Right ventricle myocardium superior (tissue), 1 donor: ENCODE results near the gene AP1G2. TPM values are rescaled to one million over a fixed set of nuclear protein-coding genes. Genes with fewer than 3 reads are reported as not detected.
"Not testable (repeated sequence)": the region's sequence is repeated elsewhere in the genome, so short reads cannot be mapped to it uniquely, and the experiment has no call there.

Experiments used
- ATAC-seq: fragments of 200-7000 bp; cut with Tn5 transposase; one replicate; pipeline ENCODE4 v1.9.1; 2020; ENCODE audit warnings: mild to moderate bottlenecking; ENCODE audit not compliant: poor library complexity
- DNase-seq: peaks from one replicate; pipeline ENCODE4 v3.0.0-alpha.2; 2020
- intact Hi-C: fragments of 100-400 bp; cut with DNase I; formaldehyde crosslinking; loops from one replicate; pipeline ENCODE4 v1.11.2; 2022
- total RNA-seq: library from RNA; stranded (reverse); fragmentation: NEBNext Ultra II Directional; extraction: Animal tissue kit (Norgen Biotek cat#: 25700); gene quantifications from one replicate; pipeline ENCODE4 v1.2.1, GENCODE V29; 2021
- donor health status: DM: no; HTN: yes; CAD: no; lungs with severe emphysema.

Gene AP1G2
- total RNA-seq, 1 donor from 2014 or later: 10.7 TPM

DNA sequence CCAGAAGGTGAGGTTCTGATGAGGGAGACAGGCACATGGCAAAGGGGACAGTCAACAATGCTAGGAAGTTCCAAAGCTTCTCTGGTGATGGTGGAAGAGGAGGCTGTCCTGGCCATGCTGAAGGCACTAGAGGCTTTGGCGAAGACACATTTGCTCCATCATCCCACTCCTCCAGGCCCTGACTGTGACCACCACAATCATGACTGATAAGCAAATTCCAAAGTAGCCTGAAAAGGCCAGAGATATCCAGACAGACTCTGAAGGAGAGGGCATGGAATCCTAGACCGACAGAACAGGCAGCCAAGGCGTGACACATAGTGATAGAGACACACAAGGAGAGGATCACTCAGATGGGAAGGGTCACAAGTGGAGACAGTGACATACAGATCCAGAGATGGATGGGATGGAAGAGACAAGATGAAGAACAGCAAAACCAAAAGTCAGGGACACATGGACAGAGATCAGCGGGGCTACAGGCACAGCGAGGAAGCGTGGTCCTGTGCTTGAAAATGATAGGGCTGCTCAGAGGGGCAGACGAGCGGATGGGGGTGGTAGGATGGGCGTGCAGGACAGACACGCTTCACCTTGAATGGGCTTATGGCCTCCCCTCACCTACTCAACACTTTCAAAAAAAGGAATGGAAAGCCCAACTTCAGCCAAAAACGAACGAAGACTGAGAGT is 17.3 kb downstream of the AP1G2 start:
- intact Hi-C loops: no loop called here
- ATAC-seq (no peak), DNase-seq (no peak)

DNA sequence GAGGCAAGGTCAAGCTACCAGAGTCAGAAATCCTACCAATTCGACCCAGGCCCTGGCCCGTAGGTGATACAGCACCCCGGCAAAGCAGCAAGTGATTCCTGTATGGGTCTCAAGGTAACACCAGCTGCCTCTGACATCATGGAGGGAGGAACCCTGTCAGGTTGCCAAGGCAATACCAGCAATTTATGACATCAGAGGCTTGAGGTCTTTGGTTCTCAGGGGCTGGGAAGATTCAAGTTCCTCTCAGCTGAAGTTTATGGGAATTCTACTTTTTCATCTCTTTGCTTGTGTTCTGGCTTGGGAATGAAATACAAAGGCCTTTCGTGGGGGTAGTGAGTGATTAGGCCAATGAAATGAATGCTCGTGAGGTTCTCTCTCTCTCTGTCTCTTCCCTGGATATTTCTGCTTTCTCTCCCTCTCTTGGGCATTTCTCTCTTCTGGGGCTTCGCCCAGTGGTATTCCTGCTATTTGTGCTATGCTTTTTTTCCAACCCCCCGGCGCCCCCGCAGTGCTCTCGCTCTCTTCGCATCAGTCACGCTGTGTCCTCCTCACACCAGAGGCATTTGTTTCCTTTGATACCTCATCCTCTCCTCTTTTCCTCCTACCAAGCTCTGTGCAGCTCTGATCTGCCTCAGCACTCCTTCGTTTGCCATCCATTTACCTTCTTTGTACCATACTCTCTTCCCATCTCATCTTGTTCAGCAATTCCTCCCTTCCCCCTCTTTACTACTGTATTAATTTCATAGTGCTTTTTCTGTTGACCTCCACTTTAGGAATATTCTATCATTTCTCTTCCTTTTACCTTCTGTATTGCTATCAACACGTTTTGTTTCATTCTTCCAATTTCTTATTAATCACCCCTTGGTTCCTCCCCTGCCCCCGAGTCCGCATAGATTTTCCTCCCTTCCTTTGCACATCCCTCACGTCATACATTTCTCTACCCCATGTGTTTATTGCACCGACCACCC is 19.0 kb downstream of the AP1G2 start:
- DNase-seq (peak; percentile 3), ATAC-seq (no peak)
- intact Hi-C loops: no loop called here

DNA sequence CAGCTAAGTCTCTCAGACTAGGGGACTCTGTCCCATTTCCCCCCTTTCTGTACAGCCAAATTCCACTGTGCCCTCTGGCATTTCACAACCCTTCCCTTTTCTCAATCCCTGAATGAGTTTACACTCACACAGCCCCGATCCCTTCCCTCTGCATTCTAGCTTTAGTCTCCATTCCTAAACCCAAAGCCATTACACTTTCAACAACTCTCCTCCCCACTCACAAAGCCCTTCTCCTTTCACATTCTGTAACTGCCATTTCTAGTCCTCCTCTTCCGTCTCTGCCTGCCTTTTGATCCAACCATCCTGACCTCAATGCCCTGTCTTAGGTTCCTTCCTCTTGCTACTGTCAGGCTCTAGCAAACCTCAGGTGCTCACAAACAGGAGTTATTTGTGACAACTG is 19.7 kb downstream of the AP1G2 start:
- DNase-seq (no peak), ATAC-seq (no peak)
- intact Hi-C loops: no loop called here

DNA sequence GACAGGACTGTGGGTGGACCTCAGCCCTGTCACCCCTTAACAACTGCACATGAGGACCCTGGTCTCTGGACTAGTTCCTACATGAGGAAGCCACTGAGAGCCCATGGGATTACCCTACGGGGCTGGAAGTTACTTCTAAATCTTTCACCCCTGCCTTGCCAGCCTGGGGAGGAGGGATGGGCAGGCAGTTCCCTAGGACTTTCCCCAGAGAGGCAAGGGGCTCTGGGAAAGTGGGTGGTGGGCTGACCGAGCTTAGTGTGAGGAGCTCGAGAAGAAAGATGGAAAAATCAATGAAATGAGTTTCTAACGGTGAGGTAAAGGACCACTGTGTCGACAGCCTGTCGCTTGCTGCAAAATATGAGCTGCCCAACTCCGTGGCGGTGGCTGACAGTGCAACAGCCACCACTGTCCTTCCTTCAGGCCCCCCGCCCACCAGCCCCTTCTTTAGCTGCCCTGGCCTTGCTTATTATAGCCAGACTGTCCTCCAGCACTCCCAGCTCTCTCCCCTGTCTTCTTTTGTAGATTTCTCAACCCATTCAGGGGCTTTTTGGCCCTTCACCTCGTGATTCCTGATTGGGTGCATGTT is 21.0 kb downstream of the AP1G2 start:
- intact Hi-C loops: no loop called here
- DNase-seq: no peak
- ATAC-seq: no peak

DNA sequence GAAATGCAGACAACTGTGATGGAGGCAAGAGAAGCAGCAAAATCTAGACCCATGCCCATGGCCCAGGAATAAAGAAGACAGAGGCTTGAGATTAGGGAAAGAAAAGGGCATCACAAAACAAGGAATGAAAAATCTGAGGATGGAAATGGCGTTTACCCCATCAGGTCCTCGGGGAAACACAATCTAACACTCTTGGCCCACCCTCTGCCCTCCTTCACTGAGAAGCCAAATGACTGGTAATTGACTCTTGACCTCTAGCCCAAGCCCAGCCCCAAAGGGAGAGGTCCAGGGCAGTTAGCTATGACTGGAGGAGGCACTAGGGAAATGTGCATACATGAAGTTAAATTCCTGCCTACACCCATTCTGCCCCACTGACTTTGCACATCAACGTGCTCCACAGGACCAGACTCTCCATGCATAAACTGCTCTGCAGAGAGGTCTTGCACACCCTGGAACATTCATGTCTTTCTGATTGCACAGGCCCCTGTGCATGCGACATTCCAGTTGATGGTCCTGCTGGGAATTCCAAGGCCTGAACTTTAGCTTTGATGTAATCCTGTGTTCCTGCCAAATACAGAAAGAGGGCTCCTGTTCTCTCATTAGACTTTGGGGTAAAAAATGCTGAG is 21.7 kb downstream of the AP1G2 start:
- no peak for DNase-seq
- intact Hi-C loops: no loop called here
- no peak for ATAC-seq

DNA sequence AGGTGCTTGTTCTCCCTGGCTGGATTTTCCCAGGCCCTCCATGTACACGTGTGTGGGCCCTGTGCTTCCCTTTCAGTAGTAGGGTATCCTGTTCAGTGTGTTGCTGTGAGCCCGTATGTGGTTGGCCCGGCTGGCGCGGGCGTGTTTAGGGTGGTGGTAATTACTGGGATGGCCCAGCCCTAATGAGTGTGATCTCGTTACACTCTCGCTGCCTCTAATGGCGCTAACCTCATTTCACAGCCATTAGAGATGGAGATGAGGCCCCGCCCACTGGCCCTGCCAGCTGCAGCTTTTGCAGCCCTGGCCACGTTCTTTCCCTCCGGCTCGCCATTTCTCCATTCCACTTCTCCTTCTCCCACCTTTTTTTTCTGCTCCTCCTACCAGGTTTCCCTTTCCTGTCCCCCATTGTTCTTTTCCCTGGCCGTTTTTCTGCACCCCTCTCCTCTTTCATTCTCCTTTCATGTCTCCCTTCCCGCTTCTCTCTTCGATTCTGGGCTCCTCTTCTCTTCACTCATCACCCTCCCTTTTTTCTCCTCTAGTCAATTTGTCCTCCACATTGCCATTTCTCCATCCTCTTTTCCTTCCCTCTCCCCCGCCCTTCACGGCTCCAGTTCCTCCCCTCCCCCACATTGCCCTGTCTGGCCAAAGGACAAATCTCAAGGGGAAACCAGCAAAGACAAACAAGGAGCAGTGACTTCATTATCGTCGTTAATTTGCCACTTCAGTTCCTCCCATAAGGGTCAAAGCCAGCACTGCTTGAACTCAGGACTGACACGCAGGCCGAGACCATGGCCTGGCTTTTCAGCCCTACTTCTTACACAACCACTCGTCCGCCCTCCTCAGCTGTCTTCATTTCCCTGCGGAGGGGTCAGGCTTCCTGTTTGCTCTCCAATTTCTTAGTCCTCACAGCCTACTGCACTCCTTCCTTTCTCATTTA is 22.8 kb downstream of the AP1G2 start:
- peak; percentile 90 for ATAC-seq
- intact Hi-C loops: no loop called here

DNA sequence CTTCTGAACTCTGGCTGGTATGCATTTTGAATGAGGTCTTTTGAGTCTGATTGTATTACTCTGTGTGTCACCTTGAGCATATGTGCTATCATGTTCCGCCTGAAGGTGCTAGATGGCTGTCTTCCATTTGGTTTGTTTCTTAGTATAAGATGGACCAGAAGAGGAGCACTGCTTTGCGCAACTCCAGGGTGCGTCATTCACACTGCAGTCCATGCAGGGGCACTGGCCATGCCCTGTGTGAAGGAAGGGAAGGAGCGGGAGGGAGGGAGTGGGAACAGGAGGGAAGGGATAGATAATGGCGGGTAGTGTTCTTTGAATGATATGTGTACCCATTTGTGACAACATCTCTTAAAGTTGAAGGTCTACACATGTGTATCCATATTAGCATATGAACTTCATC is 24.2 kb downstream of the AP1G2 start:
- intact Hi-C loops: no loop called here
- ATAC-seq: no peak

More for the DNA sequence above, 22.8 kb downstream of the AP1G2 start:
- DNase-seq: peak; percentile 73

DNA sequence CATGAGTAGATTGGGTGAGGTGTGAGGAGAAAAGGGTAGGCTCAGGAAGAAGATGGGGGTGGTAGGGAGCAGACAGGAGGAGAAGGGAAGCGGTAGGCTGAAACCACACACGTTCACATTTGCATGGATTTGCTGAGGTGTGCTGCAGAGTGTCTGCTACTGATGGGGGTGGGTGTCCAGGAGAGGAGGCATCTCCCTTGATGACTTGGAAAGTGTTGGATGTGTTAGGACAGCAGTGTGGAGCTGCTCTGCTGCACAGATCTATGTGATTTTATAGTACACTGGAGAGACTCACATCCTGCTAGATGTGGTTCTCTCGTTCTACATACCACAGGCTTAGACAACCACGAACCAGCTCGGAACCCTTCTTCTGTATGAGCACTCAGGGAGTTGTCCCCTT is 25.3 kb downstream of the AP1G2 start:
- intact Hi-C loops: no loop called here
- DNase-seq (no peak), ATAC-seq (no peak)

More for the DNA sequence above, 24.2 kb downstream of the AP1G2 start:
- DNase-seq: no peak

DNA sequence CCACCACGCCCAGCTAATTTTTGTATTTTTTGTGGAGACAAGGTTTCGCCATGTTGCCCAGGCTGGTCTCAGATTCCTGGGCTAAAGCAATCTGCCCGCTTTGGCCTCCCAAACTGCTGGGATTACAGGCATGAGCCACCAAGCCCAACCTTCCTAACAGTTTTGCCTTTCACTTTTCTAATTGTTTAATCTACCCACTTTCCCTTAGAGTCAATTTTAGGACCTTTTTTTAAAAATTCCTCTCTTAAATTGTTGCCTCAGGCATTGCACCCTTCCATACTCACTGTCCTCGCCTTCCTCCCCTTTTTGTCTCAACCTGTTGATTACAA is 27.5 kb downstream of the AP1G2 start:
- ATAC-seq: no peak
- no peak for DNase-seq
- intact Hi-C loops: no loop called here

DNA sequence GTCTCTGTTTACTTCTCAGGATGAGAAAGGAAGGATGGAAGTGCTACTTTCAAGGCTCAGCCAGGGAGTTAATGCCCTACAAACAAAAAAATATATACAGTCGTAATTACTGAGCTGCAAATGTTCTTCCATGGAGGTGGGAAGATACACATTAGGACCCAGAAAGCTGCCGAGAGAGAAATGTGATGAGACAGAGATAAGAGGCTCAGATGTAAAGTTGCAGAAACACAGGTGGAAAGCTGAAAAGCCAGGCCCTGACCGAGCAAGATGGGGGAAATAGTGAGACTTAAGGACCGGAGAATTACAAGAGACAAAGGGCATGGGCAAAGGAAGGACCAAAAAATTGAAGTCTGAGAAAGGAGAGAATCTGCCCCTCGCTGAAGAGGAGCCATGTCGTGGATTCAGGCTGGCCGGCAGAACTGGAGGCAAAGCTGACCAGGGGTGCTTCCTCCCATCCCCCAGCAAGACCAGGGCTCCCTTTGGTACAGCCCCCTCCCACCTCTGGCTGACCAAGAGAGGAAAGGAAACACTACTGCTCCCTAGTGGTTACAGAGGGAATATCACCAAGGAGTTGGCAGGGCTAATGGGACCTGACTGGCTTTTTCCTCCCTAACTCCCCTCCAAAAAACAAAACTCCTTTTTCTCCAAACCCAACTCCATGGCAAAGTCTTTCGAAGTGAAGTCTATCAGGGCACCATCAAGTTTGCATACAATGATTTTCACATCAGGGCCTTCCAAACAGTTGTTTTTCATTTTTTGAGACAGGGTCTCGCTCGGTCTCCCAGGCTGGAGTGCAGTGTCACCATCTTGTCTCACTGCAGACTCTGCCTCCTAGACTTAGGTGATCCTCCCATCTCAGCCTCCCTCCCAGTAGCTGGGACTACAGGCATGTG is 28.1 kb downstream of the AP1G2 start:
- ATAC-seq (peak; percentile 67), DNase-seq (no peak)
- intact Hi-C loops: no loop called here

DNA sequence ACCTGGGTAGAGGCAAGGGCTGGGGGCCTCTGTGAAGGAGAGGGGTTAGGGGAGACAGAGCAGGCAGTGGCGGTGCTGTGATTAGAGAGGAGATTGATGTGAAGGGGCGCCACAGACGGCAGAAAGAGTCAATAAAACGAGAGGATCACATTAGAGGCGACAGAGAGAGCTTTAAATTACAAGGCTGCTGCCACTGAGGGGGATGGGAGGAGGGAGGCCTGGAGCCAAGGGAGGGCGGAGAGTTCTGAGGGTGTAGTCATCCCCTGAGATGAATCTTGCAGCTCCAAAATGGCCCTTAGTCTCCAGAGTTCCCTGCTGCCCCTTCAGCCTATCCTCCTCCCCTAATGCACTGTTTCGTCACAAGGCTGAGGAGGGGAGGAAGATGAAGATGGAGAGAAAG is 28.8 kb downstream of the AP1G2 start:
- ATAC-seq (peak; percentile 83), DNase-seq (peak; percentile 71)
- intact Hi-C loops: no loop called here

DNA sequence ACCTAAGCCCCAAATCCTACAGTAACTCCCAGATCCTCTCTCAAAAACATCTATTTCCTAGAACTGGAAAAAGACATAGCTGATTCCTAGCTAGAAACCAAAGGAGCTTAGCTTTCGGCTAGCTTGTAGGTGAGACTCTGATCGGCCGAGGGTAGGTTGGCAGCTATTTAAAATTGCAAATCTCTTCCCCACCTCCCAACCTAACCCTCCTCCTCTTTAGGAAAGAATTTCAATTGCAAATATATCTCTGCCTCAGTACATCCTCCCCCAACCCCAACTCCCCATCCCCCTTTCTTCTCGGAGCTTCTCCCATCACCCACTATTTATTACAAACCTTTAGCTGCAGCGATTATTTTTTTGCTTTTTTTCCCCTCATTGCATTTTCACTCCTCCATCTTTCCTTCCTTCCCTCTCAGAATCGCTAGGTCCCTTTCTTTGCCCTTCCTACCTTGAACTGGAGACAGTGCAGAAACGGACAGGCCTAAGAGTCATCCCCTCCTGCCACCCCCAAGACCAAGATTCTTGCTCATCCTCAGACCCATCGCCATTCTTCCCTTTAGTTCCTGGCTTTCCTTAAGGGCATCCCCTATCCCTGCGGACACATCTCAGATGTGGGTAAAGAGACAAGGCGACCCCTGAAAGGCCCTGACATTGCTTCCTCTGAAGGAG is 29.4 kb downstream of the AP1G2 start:
- ATAC-seq: no peak
- no peak for DNase-seq
- intact Hi-C loops: no loop called here

DNA sequence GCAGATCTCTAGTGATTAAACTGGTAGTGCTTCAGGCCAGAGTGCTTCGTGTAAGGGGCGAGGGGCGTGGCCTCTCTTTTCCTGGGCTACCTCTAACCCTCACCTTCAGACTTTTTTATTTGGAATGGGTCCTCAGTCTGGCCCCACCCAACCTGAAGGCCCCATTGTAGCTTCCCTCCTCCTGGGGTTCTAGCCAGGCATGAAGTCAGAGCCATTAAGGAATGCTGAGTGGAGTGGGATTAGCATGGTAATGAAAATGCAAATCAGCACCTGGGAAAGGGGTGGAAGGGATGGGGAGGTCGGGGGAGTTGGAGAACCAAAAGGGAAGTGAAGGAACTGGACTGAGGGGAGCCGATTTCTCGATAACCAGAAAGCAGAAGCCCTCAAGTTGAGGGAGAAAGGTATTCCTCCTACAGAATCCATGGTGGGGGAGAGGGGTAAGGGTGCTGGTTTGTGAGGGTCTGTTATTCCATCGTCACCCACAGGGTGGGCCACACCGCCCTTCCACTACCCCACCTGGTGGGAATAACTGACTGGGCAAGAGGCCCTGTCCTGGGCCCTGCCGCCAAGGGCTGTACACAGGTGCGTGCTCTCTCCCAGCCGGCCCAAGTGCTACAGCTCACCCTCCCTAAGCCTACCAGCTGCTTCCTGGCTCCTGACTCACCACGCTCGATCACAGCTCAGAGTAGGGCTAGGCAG is 30.1 kb downstream of the AP1G2 start:
- intact Hi-C loops: no loop called here
- no peak for ATAC-seq

DNA sequence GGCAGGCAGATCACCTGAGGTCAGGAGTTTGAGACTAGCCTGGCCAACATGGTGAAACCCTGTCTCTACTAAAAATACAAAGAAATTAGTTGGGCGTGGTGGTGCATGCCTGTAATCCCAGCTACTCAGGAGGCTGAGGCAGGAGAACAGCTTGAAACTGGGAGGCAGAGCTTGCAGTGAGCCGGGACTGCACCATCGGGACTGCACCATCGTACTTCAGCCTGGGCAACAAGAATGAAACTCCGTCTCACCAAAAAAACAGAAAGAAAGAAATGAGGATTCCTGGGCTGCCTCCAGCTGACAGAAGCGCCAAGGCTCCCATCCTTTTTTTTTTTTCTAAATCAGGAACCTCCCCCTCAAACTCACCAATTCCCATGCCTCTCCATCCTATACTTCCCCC is 30.7 kb downstream of the AP1G2 start:
- DNase-seq, intact Hi-C loops, ATAC-seq: not testable (repeated sequence)

More for the DNA sequence above, 30.1 kb downstream of the AP1G2 start:
- no peak for DNase-seq

DNA sequence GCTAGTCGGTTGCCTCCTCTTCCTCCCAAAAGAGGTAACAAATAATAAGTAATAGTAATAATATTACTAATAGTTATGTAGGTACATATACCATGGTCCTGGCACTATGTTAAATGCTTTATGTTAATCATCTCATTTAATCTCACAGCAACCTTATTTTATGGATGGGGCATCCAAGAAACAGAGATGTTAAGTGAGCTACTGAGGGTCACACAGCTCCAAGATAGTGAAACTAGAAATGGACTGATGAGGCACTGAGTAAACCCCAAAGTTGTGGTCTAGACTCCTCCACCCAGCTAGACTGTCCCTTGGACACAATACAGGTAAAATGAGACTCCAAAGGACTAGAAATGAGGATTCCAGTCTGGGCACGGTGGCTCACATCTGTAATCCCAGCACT is 31.1 kb downstream of the AP1G2 start:
- ATAC-seq (no peak), DNase-seq (no peak)
- intact Hi-C loops: no loop called here

DNA sequence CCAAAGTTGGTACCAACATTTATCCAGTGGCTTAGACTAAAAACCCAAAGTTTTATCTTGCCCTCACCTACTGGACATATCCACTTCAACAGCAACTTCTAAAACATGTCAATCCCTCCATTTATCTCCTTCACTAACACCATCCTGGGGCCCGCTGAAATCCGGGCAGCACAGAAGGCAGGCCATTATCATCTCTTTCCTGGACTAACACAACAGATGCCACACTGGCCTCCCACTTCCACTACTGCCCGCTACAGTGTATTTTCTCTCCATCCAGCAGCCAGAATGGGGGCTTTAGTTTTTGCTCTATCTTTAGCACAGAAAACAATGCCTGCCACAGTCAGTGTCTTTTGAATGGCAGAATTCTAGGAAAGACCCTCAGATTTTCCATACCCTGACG is 31.6 kb downstream of the AP1G2 start:
- no peak for ATAC-seq
- no peak for DNase-seq
- intact Hi-C loops: no loop called here
